Esophagus muscularis mucosa (tissue), 4 donors: Measurements from ENCODE around the gene ATP5PB.

Experiments
- CTCF ChIP-seq, 3 experiments: fragments of 200-600 bp in 2 of 3; fragments of 450-650 bp in 1 of 3; sonication (generic) in 2 of 3; IDR thresholded peaks; one replicate each; pipeline ENCODE4 v1.5.1; 2017 to 2019; ENCODE audit warnings: antibody characterized with exemption in 3 of 3, mild to moderate bottlenecking in 2 of 3, moderate library complexity in 1 of 3
- EP300 ChIP-seq: sonication (generic); formaldehyde crosslinking; IDR thresholded peaks from one replicate; pipeline ENCODE4 v1.6.1; 2017; ENCODE audit warnings: antibody characterized with exemption
- POLR2A ChIP-seq: fragments of 450-650 bp; IDR thresholded peaks from one replicate; pipeline ENCODE4 v1.6.1; 2017; ENCODE audit warnings: antibody characterized with exemption, moderate library complexity, mild to moderate bottlenecking, low read depth
- POLR2AphosphoS5 ChIP-seq, 2 donors: sonication (generic); formaldehyde crosslinking; IDR thresholded peaks; one replicate each; pipeline ENCODE4 v1.6.1; 2017; ENCODE audit warnings: antibody characterized with exemption in 2 of 2

GRCh38 chr1:111444031-111444430 lies 5.2 kb upstream of the ATP5PB start:
- TF ChIP-seq CTCF (IDR thresholded peaks at IDR 0.05) (no peak), POLR2AphosphoS5 (IDR thresholded peaks at IDR 0.05) (no peak), EP300 (no peak), POLR2A (no peak)
